ENCODE results near the gene PTMS.
A peak's percentile ranks its signal among the peaks of the same experiment; 100 is the strongest.
"Not testable (repeated sequence)": the region's sequence is repeated elsewhere in the genome, so short reads cannot be mapped to it uniquely, and the experiment has no call there.

Gene PTMS

GRCh38 chr12:6729186-6729585 is 37.0 kb upstream of the PTMS start:
- no peak for TF ChIP-seq CTCF (IDR thresholded peaks at IDR 0.05; ENCODE audit: low read depth, low read length)
- DNase-seq (ENCODE audit: extremely low read depth, low read depth): no peak

GRCh38 chr12:6730169-6730568 is 36.0 kb upstream of the PTMS start:
- DNase-seq (ENCODE audit: extremely low read depth, low read depth): no peak
- no peak for TF ChIP-seq CTCF (IDR thresholded peaks at IDR 0.05; ENCODE audit: low read depth, low read length)

GRCh38 chr12:6734506-6735387 is 31.4 kb upstream of the PTMS start:
- no peak for DNase-seq (ENCODE audit: extremely low read depth, low read depth)

GRCh38 chr12:6735448-6736191 is 30.5 kb upstream of the PTMS start:
- TF ChIP-seq CTCF (IDR thresholded peaks at IDR 0.05; ENCODE audit: low read depth, low read length): peak; percentile 77
- no peak for DNase-seq (ENCODE audit: extremely low read depth, low read depth)

More at GRCh38 chr12:6734506-6735387, 31.4 kb upstream of the PTMS start:
- no peak for TF ChIP-seq CTCF (IDR thresholded peaks at IDR 0.05; ENCODE audit: low read depth, low read length)

GRCh38 chr12:6736754-6737153 is 29.4 kb upstream of the PTMS start:
- TF ChIP-seq CTCF (IDR thresholded peaks at IDR 0.05; ENCODE audit: low read depth, low read length): no peak
- no peak for DNase-seq (ENCODE audit: extremely low read depth, low read depth)

- DNase-seq (ENCODE audit: extremely low read depth, low read depth): not testable (repeated sequence)
Measured at GRCh38 chr12:6742080-6742479, 24.1 kb upstream of the PTMS start.

- no peak for TF ChIP-seq CTCF (IDR thresholded peaks at IDR 0.05; ENCODE audit: low read depth, low read length)
- no peak for DNase-seq (ENCODE audit: extremely low read depth, low read depth)
Measured at GRCh38 chr12:6742834-6743233, 23.3 kb upstream of the PTMS start.

GRCh38 chr12:6743300-6743699 is 22.9 kb upstream of the PTMS start:
- not testable (repeated sequence) for DNase-seq (ENCODE audit: extremely low read depth, low read depth)

Measured in AG09319 (cell line).